Measurements from ENCODE around the gene TGFA. TPM values are rescaled to one million over a fixed set of nuclear protein-coding genes. Genes with fewer than 3 reads are reported as not detected.

Gene TGFA
- total RNA-seq, 2 donors from 2014 or later: 2.0 to 3.2 TPM

DNA sequence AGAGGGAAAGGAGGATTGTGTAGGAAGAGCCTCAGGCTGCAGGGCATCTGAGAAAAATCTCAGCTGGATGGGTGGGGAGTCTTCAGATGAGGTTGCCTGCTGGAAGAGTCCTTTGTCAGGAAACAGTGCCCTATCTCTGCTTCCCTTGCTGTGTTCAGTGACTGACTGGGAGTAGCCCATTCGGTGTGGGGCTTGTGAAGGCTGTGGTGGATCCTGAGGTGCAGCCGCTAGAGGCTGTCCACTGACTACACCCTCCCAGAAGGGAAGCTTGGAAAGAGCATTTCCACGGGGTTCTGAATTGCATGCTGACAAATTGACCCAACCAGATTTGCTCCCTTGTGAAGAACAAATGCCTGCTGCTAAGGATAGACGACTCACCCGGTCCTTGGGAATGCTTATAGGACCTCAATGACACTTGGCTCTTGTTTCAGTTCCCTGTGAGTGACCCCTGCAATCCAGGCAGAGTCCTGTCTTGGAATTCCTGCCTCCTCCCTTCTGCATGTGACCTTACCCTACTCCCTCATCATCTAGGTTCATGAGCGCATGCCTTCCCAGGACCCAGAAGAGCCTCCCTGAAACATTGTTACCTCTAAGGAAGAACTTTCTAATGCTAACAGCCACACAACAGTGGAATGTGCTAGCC is 142.0 kb downstream of the TGFA start:
- no peak overlapping the region for H3K27ac Mint-ChIP-seq
- no peak overlapping the region for H3K9ac ChIP-seq (ENCODE audit: extremely low read depth, low read length, poor library complexity, severe bottlenecking)
- H3K27me3 ChIP-seq (ENCODE audit: control insufficient read depth, insufficient read depth, low read length, poor library complexity, severe bottlenecking): peaks cover 6% of the 10 kb centered on the region
- TF ChIP-seq, protein P1, sequence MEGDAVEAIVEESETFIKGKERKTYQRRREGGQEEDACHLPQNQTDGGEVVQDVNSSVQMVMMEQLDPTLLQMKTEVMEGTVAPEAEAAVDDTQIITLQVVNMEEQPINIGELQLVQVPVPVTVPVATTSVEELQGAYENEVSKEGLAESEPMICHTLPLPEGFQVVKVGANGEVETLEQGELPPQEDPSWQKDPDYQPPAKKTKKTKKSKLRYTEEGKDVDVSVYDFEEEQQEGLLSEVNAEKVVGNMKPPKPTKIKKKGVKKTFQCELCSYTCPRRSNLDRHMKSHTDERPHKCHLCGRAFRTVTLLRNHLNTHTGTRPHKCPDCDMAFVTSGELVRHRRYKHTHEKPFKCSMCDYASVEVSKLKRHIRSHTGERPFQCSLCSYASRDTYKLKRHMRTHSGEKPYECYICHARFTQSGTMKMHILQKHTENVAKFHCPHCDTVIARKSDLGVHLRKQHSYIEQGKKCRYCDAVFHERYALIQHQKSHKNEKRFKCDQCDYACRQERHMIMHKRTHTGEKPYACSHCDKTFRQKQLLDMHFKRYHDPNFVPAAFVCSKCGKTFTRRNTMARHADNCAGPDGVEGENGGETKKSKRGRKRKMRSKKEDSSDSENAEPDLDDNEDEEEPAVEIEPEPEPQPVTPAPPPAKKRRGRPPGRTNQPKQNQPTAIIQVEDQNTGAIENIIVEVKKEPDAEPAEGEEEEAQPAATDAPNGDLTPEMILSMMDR (conservative IDR thresholded peaks at IDR 0.05): no peak
- peaks cover 7% of the 10 kb centered on the region for H3K4me1 ChIP-seq (ENCODE audit: control insufficient read depth, insufficient read depth, low read length)
- H3K27me3 Mint-ChIP-seq (ENCODE audit: insufficient read depth): peaks cover 26% of the 10 kb centered on the region
- H3K27ac ChIP-seq (ENCODE audit: low read depth, low read length): no peak overlapping the region
- H3K9me3 Mint-ChIP-seq: no peaks in the 10 kb centered on the region
- no peak overlapping the region for H3K4me3 ChIP-seq (ENCODE audit: low read length)
- H3K9me3 ChIP-seq (ENCODE audit: control insufficient read depth, low read length): no peaks in the 10 kb centered on the region
- 63 to 74% methylated on average over 6 of the region's 6 CpGs for WGBS, 2 experiments (ENCODE audit: insufficient coverage in 1 of 2, insufficient read length in 1 of 2)
- no peaks in the 10 kb centered on the region for H3K36me3 ChIP-seq (ENCODE audit: control insufficient read depth, insufficient read depth, low read length)
- peaks cover 32% of the 10 kb centered on the region for H3K4me1 Mint-ChIP-seq
- H3K4me3 Mint-ChIP-seq: no peak overlapping the region
- H3K36me3 Mint-ChIP-seq (ENCODE audit: low read depth): no peaks in the 10 kb centered on the region
- no peak for DNase-seq

DNA sequence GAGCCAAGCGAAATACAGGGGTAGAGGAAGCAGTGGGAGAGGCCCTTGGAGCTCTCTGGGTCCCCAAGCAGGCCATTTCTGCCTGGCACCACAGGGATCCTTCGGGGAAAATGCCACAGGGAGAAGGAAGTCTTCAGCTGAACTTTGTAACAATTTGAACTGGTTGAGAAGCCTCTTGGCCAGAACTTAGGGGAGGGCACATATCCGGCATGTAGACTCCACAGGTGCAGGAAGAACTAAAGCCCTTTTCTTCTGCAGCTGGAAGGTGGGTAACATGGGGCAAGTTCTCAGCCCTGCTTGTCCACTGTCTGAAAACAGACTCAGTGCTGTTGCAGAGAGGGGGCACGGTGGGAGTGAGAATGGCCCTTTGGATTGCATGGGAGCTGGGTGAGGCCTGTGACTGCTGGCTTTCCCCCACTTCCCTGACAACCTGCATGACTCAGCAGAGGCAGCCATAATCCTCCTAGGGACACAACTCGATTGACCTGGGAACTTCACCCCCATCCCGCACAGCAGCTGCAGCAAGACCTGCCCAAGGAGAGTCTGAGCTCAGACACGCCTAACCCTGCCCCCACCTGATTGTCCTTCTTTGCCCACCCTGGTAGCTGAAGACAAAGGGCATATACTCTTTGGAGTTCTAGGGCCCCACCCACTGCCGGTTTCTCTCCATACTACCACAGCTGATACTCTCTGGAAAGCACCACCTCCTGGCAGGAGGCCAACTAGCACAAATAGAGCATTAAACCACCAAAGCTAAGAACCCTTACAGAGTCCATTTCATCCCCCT is 150.2 kb downstream of the TGFA start:
- no peaks in the 10 kb centered on the region for H3K36me3 ChIP-seq (ENCODE audit: control insufficient read depth, insufficient read depth, low read length)
- no peaks in the 10 kb centered on the region for H3K27me3 ChIP-seq (ENCODE audit: control insufficient read depth, insufficient read depth, low read length, poor library complexity, severe bottlenecking)
- Mint-ChIP-seq H3K36me3 (ENCODE audit: low read depth) (no peaks in the 10 kb centered on the region), H3K9me3 (peaks cover 5% of the 10 kb centered on the region), H3K27me3 (ENCODE audit: insufficient read depth) (peaks cover 17% of the 10 kb centered on the region), H3K4me1 (peaks cover 15% of the 10 kb centered on the region), H3K4me3 (no peak overlapping the region), H3K27ac (peak overlapping the region; percentile 64)
- H3K27ac ChIP-seq (ENCODE audit: low read depth, low read length): no peak overlapping the region
- TF ChIP-seq, protein P1 (conservative IDR thresholded peaks at IDR 0.05): no peak
- 90 to 92% methylated on average over 7 to 8 of the region's 8 CpGs for WGBS, 2 experiments (ENCODE audit: insufficient coverage in 1 of 2, insufficient read length in 1 of 2)
- H3K4me1 ChIP-seq (ENCODE audit: control insufficient read depth, insufficient read depth, low read length): no peaks in the 10 kb centered on the region
- peaks cover 7% of the 10 kb centered on the region for H3K9me3 ChIP-seq (ENCODE audit: control insufficient read depth, low read length)
- DNase-seq: peak; percentile 56
- H3K9ac ChIP-seq (ENCODE audit: extremely low read depth, low read length, poor library complexity, severe bottlenecking): no peak overlapping the region
- no peak overlapping the region for H3K4me3 ChIP-seq (ENCODE audit: low read length)

DNA sequence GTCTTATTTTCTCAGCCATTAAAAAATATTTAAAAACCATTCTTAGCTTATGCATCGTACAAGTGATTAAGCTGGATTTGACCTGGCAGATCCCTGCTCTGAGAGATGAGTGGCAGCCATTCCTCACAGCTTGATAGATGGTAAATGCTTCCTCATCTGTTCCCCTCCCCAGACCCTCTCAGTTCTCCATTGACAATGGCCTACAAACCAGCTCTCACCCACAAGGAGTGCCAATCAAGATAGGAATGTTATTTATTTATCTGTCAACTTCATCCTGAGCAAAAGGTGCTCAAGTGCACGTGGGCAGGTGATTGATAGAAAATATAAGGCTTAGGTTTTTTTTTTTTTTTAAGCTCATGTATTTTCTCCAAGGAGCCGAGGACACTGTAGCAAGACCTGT is 153.1 kb downstream of the TGFA start:
- no peak overlapping the region for H3K4me3 ChIP-seq (ENCODE audit: low read length)
- H3K9me3 ChIP-seq (ENCODE audit: control insufficient read depth, low read length): peaks cover 7% of the 10 kb centered on the region
- no peak overlapping the region for H3K27ac ChIP-seq (ENCODE audit: low read depth, low read length)
- H3K27me3 ChIP-seq (ENCODE audit: control insufficient read depth, insufficient read depth, low read length, poor library complexity, severe bottlenecking): no peaks in the 10 kb centered on the region
- no peaks in the 10 kb centered on the region for H3K36me3 Mint-ChIP-seq (ENCODE audit: low read depth)
- H3K4me1 ChIP-seq (ENCODE audit: control insufficient read depth, insufficient read depth, low read length): no peaks in the 10 kb centered on the region
- TF ChIP-seq, protein P1 (conservative IDR thresholded peaks at IDR 0.05): no peak
- whole genome bisulfite sequencing, 2 experiments (ENCODE audit: insufficient coverage in 1 of 2, insufficient read length in 1 of 2): 90 to 100% methylated on average over 2 to 3 of the region's 3 CpGs
- H3K9me3 Mint-ChIP-seq: peaks cover 5% of the 10 kb centered on the region
- H3K27ac Mint-ChIP-seq: no peak overlapping the region
- peaks cover 30% of the 10 kb centered on the region for H3K4me1 Mint-ChIP-seq
- DNase-seq: no peak
- H3K36me3 ChIP-seq (ENCODE audit: control insufficient read depth, insufficient read depth, low read length): no peaks in the 10 kb centered on the region
- peaks cover 9% of the 10 kb centered on the region for H3K27me3 Mint-ChIP-seq (ENCODE audit: insufficient read depth)
- no peak overlapping the region for H3K9ac ChIP-seq (ENCODE audit: extremely low read depth, low read length, poor library complexity, severe bottlenecking)
- no peak overlapping the region for H3K4me3 Mint-ChIP-seq
